HepG2 (cell line): ENCODE measurements around the gene UBE2B. TPM values are rescaled to one million over a fixed set of nuclear protein-coding genes. Genes with fewer than 3 reads are reported as not detected.

Experiments
- ATF1 ChIP-seq: IDR thresholded peaks from 2 replicates; pipeline ENCODE4 v1.6.1; 2016; ENCODE audit warnings: mild to moderate bottlenecking, control low read depth
- CHD2 ChIP-seq: IDR thresholded peaks from 2 replicates; pipeline ENCODE4 v1.6.1; 2011; ENCODE audit warnings: low read depth, low read length, improper control_type of control experiment
- CREB1 ChIP-seq, 2 experiments: fragments of 450-650 bp in 1 of 2; IDR thresholded peaks; 2 replicates each; pipeline ENCODE4 v1.6.1; 2016 to 2017; ENCODE audit warnings: control low read depth in 1 of 2, mild to moderate bottlenecking in 1 of 2, missing compliant biosample characterization in 1 of 2, missing genetic modification characterization in 1 of 2
- MAFG ChIP-seq: sonication (generic); formaldehyde crosslinking; IDR thresholded peaks from 2 replicates; pipeline ENCODE4 v1.5.1; 2020; ENCODE audit warnings: mild to moderate bottlenecking, missing genetic modification reagents
- MTF2 ChIP-seq: sonication (generic); formaldehyde crosslinking; IDR thresholded peaks from 2 replicates; pipeline ENCODE4 v1.5.0; 2020; ENCODE audit warnings: missing genetic modification reagents, borderline replicate concordance
- NFATC3 ChIP-seq: sonication (generic); formaldehyde crosslinking; IDR thresholded peaks from 2 replicates; pipeline ENCODE4 v1.5.1; 2020; ENCODE audit warnings: mild to moderate bottlenecking, missing genetic modification reagents
- NFYB ChIP-seq: sonication (generic); formaldehyde crosslinking; IDR thresholded peaks from 2 replicates; pipeline ENCODE4 v1.4.0; 2020; ENCODE audit warnings: missing genetic modification reagents
- NR3C1 ChIP-seq: sonication (generic); formaldehyde crosslinking; IDR thresholded peaks from 2 replicates; pipeline ENCODE4 v1.4.0; 2020; ENCODE audit warnings: missing genetic modification reagents
- ZIK1 ChIP-seq: sonication (generic); formaldehyde crosslinking; IDR thresholded peaks from 2 replicates; pipeline ENCODE4 v1.5.0; 2020; ENCODE audit warnings: mild to moderate bottlenecking, low read depth, missing genetic modification reagents, borderline replicate concordance
- ZNF326 ChIP-seq: sonication (generic); formaldehyde crosslinking; IDR thresholded peaks from 2 replicates; pipeline ENCODE4 v1.4.0; 2020; ENCODE audit warnings: missing genetic modification reagents, borderline replicate concordance
- ZNF350 ChIP-seq: sonication (generic); formaldehyde crosslinking; IDR thresholded peaks from 2 replicates; pipeline ENCODE4 v1.4.0; 2020; ENCODE audit warnings: mild to moderate bottlenecking, low read depth, missing genetic modification reagents, borderline replicate concordance
- ZNF550 ChIP-seq: sonication (generic); formaldehyde crosslinking; IDR thresholded peaks from 2 replicates; pipeline ENCODE4 v1.4.0; 2020; ENCODE audit warnings: mild to moderate bottlenecking, missing genetic modification reagents, borderline replicate concordance
- ZNF775 ChIP-seq: sonication (generic); formaldehyde crosslinking; IDR thresholded peaks from 2 replicates; pipeline ENCODE4 v1.4.0; 2020; ENCODE audit warnings: missing genetic modification reagents, mild to moderate bottlenecking, moderate library complexity, borderline replicate concordance
- ZNF879 ChIP-seq: sonication (generic); formaldehyde crosslinking; IDR thresholded peaks from 2 replicates; pipeline ENCODE4 v1.8.1; 2023; ENCODE audit warnings: missing genetic modification reagents
- polyA plus RNA-seq, 8 experiments: library from polyadenylated mRNA; depleted of rRNA in 3 of 8; stranded (reverse) in 7 of 8; unstranded in 1 of 8; fragments of >200 nt; fragmentation: Illumina TruSeq in 4 of 8; extraction: Trizol in 4 of 8; gene quantifications; 2 replicates each; pipeline versions ENCODE4 v1.2.1 to v1.2.3, GENCODE V29; 2011 to 2016; ENCODE audit warnings: low read depth in 4 of 8, missing spikeins in 1 of 8, mixed read lengths in 1 of 8; ENCODE audit not compliant: insufficient read depth in 1 of 8
- total RNA-seq, 5 experiments: library from RNA; depleted of rRNA; stranded (reverse); fragments of >200 nt; fragmentation: Illumina TruSeq; extraction: Trizol; gene quantifications; 2 replicates each; pipeline ENCODE4 v1.2.3, GENCODE V29; 2016; ENCODE audit warnings: low read depth in 1 of 5
- TF ChIP-seq, protein P1 (sequence below): sonication (generic); formaldehyde crosslinking; IDR thresholded peaks from 2 replicates; pipeline ENCODE4 v1.8.1; 2023; ENCODE audit warnings: mild to moderate bottlenecking, missing genetic modification reagents
- TF ChIP-seq, protein P2 (sequence below): IDR thresholded peaks from 2 replicates; pipeline ENCODE4 v1.6.1; 2016
- TF ChIP-seq, protein P3 (sequence below): sonication (generic); formaldehyde crosslinking; IDR thresholded peaks from 2 replicates; pipeline ENCODE4 v1.5.1; 2020; ENCODE audit warnings: mild to moderate bottlenecking, missing genetic modification reagents, moderate library complexity
- TF ChIP-seq, protein P4 (sequence below): sonication (generic); formaldehyde crosslinking; IDR thresholded peaks from 2 replicates; pipeline ENCODE4 v1.5.1; 2020; ENCODE audit warnings: mild to moderate bottlenecking, moderate library complexity, missing genetic modification reagents

Gene UBE2B
- total and polyA plus RNA-seq, 2 of the 13 experiments (the other 11 are each of a cell fraction or from before 2014, with no cell fraction given), result 25.2 to 56.0 TPM

DNA sequence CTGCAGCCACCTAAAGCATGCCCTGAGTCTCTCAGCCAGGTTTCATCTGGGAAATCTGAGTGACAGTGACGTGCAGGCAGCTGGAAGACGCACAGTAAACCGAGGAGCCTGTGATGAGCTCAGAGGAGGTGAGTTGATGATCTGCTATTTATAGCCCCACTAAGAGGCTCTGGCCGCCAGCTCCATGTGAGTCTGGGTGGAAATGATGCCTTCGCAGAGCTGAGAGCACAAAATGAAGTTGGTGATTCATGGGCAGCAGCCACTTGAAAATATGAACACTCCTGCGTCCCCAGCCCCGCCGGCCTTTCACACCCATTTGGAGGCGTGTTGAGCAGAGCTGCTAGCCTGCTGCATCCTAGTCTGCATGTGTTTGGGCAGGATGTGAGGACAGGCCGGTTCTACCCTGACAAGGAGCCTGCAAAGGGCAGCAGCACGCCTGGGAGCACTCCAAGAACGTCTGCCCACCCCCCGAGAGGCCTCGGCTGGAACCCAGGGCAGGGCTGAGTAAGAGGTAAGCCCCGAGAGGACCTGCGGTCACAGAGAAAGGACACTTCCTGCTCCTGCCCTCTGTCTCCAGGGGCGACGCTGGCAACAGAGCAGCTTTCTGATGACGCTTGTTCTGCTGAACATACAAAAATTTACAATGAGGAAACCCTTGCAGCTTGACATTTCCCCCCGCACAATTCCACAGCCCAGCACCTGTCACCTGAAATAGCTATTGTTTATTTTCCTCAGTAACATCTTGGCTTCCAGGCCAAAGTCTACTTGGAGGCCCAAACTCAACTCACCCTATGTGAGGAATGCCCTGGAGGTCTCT is 65.4 kb downstream of the UBE2B start (continued):
- TF ChIP-seq ZNF550 (CRISPR knock-in tag) (no peak), MAFG (CRISPR knock-in tag) (peak; percentile 36; the same call in 1 of the 2 replicates), ZNF879 (no peak), ZNF350 (no peak), MTF2 (CRISPR knock-in tag) (no peak), ZNF775 (no peak), ZIK1 (CRISPR knock-in tag) (no peak), ZNF326 (CRISPR knock-in tag) (no peak), ATF1 (CRISPR knock-in tag) (peak; percentile 63), CHD2 (no peak), CREB1 (IDR thresholded peaks at IDR 0.05) (peak; percentile 56), CREB1 (CRISPR knock-in tag; IDR thresholded peaks at IDR 0.05) (peak; percentile 57; the same call in 1 of the 2 replicates), NR3C1 (CRISPR knock-in tag) (no peak), NFATC3 (CRISPR knock-in tag) (no peak), NFYB (no peak)
- TF ChIP-seq, protein P1, sequence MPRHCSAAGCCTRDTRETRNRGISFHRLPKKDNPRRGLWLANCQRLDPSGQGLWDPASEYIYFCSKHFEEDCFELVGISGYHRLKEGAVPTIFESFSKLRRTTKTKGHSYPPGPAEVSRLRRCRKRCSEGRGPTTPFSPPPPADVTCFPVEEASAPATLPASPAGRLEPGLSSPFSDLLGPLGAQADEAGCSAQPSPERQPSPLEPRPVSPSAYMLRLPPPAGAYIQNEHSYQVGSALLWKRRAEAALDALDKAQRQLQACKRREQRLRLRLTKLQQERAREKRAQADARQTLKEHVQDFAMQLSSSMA (CRISPR knock-in tag), result no peak
- TF ChIP-seq, protein P2, sequence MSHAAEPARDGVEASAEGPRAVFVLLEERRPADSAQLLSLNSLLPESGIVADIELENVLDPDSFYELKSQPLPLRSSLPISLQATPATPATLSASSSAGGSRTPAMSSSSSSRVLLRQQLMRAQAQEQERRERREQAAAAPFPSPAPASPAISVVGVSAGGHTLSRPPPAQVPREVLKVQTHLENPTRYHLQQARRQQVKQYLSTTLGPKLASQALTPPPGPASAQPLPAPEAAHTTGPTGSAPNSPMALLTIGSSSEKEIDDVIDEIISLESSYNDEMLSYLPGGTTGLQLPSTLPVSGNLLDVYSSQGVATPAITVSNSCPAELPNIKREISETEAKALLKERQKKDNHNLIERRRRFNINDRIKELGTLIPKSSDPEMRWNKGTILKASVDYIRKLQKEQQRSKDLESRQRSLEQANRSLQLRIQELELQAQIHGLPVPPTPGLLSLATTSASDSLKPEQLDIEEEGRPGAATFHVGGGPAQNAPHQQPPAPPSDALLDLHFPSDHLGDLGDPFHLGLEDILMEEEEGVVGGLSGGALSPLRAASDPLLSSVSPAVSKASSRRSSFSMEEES (CRISPR knock-in tag), result no peak
- TF ChIP-seq, protein P3, sequence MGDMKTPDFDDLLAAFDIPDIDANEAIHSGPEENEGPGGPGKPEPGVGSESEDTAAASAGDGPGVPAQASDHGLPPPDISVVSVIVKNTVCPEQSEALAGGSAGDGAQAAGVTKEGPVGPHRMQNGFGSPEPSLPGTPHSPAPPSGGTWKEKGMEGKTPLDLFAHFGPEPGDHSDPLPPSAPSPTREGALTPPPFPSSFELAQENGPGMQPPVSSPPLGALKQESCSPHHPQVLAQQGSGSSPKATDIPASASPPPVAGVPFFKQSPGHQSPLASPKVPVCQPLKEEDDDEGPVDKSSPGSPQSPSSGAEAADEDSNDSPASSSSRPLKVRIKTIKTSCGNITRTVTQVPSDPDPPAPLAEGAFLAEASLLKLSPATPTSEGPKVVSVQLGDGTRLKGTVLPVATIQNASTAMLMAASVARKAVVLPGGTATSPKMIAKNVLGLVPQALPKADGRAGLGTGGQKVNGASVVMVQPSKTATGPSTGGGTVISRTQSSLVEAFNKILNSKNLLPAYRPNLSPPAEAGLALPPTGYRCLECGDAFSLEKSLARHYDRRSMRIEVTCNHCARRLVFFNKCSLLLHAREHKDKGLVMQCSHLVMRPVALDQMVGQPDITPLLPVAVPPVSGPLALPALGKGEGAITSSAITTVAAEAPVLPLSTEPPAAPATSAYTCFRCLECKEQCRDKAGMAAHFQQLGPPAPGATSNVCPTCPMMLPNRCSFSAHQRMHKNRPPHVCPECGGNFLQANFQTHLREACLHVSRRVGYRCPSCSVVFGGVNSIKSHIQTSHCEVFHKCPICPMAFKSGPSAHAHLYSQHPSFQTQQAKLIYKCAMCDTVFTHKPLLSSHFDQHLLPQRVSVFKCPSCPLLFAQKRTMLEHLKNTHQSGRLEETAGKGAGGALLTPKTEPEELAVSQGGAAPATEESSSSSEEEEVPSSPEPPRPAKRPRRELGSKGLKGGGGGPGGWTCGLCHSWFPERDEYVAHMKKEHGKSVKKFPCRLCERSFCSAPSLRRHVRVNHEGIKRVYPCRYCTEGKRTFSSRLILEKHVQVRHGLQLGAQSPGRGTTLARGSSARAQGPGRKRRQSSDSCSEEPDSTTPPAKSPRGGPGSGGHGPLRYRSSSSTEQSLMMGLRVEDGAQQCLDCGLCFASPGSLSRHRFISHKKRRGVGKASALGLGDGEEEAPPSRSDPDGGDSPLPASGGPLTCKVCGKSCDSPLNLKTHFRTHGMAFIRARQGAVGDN (CRISPR knock-in tag), result peak; percentile 81
- TF ChIP-seq, protein P4, sequence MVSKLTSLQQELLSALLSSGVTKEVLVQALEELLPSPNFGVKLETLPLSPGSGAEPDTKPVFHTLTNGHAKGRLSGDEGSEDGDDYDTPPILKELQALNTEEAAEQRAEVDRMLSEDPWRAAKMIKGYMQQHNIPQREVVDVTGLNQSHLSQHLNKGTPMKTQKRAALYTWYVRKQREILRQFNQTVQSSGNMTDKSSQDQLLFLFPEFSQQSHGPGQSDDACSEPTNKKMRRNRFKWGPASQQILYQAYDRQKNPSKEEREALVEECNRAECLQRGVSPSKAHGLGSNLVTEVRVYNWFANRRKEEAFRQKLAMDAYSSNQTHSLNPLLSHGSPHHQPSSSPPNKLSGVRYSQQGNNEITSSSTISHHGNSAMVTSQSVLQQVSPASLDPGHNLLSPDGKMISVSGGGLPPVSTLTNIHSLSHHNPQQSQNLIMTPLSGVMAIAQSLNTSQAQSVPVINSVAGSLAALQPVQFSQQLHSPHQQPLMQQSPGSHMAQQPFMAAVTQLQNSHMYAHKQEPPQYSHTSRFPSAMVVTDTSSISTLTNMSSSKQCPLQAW (CRISPR knock-in tag), result peak; percentile 64
